Glomerular endothelial cell (primary cell): ENCODE results near the gene SLC22A3. TPM values are rescaled to one million over a fixed set of nuclear protein-coding genes. Genes with fewer than 3 reads are reported as not detected.

Experiments used
- DNase-seq: peaks from one replicate; pipeline ENCODE4 v3.0.0-alpha.2; 2011; ENCODE audit warnings: low read depth, low spot score; ENCODE audit errors: extremely low read depth
- total RNA-seq: library from RNA; depleted of rRNA; stranded (reverse); fragments of >200 nt; gene quantifications from 2 replicates; pipeline ENCODE4 v1.2.3, GENCODE V29; 2015

SLC22A3 gene
- total RNA-seq, 1 donor from 2014 or later = 0.70 TPM

- no peak for DNase-seq
Observed at GRCh38 chr6:160333841-160334240, 14.3 kb upstream of the SLC22A3 start.

GRCh38 chr6:160336200-160336599 is 12.0 kb upstream of the SLC22A3 start:
- DNase-seq = no peak

- DNase-seq = no peak
Observed at GRCh38 chr6:160337301-160337700, 10.9 kb upstream of the SLC22A3 start.

GRCh38 chr6:160337991-160338390 is 10.2 kb upstream of the SLC22A3 start:
- no peak for DNase-seq

GRCh38 chr6:160343144-160343543 is 5.0 kb upstream of the SLC22A3 start:
- no peak for DNase-seq

- no peak for DNase-seq
Observed at GRCh38 chr6:160344271-160344670, 3.9 kb upstream of the SLC22A3 start.

- DNase-seq = no peak
Observed at GRCh38 chr6:160347259-160348222, 637 bp upstream of the SLC22A3 start.

GRCh38 chr6:160349020-160349441 is 853 bp downstream of the SLC22A3 start:
- no peak for DNase-seq

GRCh38 chr6:160349814-160350350 is 1.7 kb downstream of the SLC22A3 start:
- no peak for DNase-seq

GRCh38 chr6:160353950-160354496 is 5.8 kb downstream of the SLC22A3 start:
- no peak for DNase-seq

GRCh38 chr6:160355001-160355400 is 6.8 kb downstream of the SLC22A3 start:
- no peak for DNase-seq

GRCh38 chr6:160356074-160356744 is 8.0 kb downstream of the SLC22A3 start:
- no peak for DNase-seq

- DNase-seq = no peak
Observed at GRCh38 chr6:160357088-160357487, 8.9 kb downstream of the SLC22A3 start.

GRCh38 chr6:160358225-160359119 is 10.3 kb downstream of the SLC22A3 start:
- no peak for DNase-seq

GRCh38 chr6:160360955-160361354 is 12.8 kb downstream of the SLC22A3 start:
- no peak for DNase-seq

GRCh38 chr6:160362556-160362955 is 14.4 kb downstream of the SLC22A3 start:
- no peak for DNase-seq

GRCh38 chr6:160363016-160363996 is 15.1 kb downstream of the SLC22A3 start:
- no peak for DNase-seq

GRCh38 chr6:160365117-160365516 is 16.9 kb downstream of the SLC22A3 start:
- no peak for DNase-seq
